ENCODE measurements around the gene PTPRJ.

- TF ChIP-seq RAD21 (IDR thresholded peaks at IDR 0.05; ENCODE audit: low read length) (no peak), SMC3 (IDR thresholded peaks at IDR 0.05; ENCODE audit: low read depth, low read length) (no peak), BHLHE40 (IDR thresholded peaks at IDR 0.05; ENCODE audit: low read depth, low read length) (no peak), CTCF (conservative IDR thresholded peaks at IDR 0.05; ENCODE audit: low read depth, low read length) (no peak), RFX5 (IDR thresholded peaks at IDR 0.05; ENCODE audit: low read depth, low read length) (no peak), NFE2L2 (IDR thresholded peaks at IDR 0.05; ENCODE audit: low read depth, low read length) (no peak), POLR2A (IDR thresholded peaks at IDR 0.05; ENCODE audit: low read depth, low read length) (no peak), CEBPB (IDR thresholded peaks at IDR 0.05; ENCODE audit: low read depth, low read length) (no peak)
Observed at GRCh38 chr11:48114740-48115139, 134.4 kb downstream of the PTPRJ start.
